GM23338 (cell line): ENCODE results near the gene CDKN3.

ENCODE experiments used
- CREB1 ChIP-seq: fragments of 250-450 bp; sonication (Bioruptor Pico); IDR thresholded peaks from 2 replicates; pipeline ENCODE4 v1.5.0; 2020; ENCODE audit warnings: low read depth, mild to moderate bottlenecking, moderate library complexity
- CTCF ChIP-seq, 2 experiments: fragments of 200-600 bp in 1 of 2; sonication (generic) in 1 of 2; conservative IDR thresholded peaks; 2 replicates each; pipeline versions ENCODE4 v1.5.1 to v1.6.1; 2016 to 2017; ENCODE audit warnings: antibody characterized with exemption in 2 of 2, low read depth in 2 of 2, mild to moderate bottlenecking in 2 of 2, moderate library complexity in 1 of 2
- POLR2AphosphoS5 ChIP-seq: IDR thresholded peaks from 2 replicates; pipeline ENCODE4 v1.6.1; 2016; ENCODE audit warnings: antibody characterized with exemption, low read depth
- REST ChIP-seq: IDR thresholded peaks from one replicate; pipeline ENCODE4 v1.6.1; 2018; ENCODE audit warnings: antibody characterized with exemption; ENCODE audit not compliant: unreplicated experiment
- TF ChIP-seq, protein P1 (sequence below): IDR thresholded peaks from 2 replicates; pipeline ENCODE4 v1.6.1; 2016; ENCODE audit warnings: antibody characterized with exemption

GRCh38 chr14:54348001-54348611 is 48.7 kb upstream of the CDKN3 start:
- TF ChIP-seq CTCF (conservative IDR thresholded peaks at IDR 0.05; ENCODE audit: low read depth in 2 of 2) (peak; percentile 85 to 92), CREB1 (CRISPR knock-in tag) (no peak), POLR2AphosphoS5 (no peak), REST (no peak)
- TF ChIP-seq, protein P1, sequence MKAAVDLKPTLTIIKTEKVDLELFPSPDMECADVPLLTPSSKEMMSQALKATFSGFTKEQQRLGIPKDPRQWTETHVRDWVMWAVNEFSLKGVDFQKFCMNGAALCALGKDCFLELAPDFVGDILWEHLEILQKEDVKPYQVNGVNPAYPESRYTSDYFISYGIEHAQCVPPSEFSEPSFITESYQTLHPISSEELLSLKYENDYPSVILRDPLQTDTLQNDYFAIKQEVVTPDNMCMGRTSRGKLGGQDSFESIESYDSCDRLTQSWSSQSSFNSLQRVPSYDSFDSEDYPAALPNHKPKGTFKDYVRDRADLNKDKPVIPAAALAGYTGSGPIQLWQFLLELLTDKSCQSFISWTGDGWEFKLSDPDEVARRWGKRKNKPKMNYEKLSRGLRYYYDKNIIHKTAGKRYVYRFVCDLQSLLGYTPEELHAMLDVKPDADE = no peak
